Skeletal muscle tissue (tissue), 4 donors: ENCODE results near the gene OR4D1. TPM values are rescaled to one million over a fixed set of nuclear protein-coding genes. Genes with fewer than 3 reads are reported as not detected.
"Not testable (repeated sequence)": the region's sequence is repeated elsewhere in the genome, so short reads cannot be mapped to it uniquely, and the experiment has no call there.

Experiments used
- H3K27ac ChIP-seq: one replicate; pipeline ENCODE4 v1.7.0; 2013; ENCODE audit warnings: mild to moderate bottlenecking, low read depth, low read length, inconsistent platforms
- H3K27me3 ChIP-seq, 3 donors: one replicate each; pipeline ENCODE4 v1.7.0; 2013; ENCODE audit warnings: low read length in 3 of 3; ENCODE audit not compliant: control insufficient read depth in 3 of 3, insufficient read depth in 3 of 3
- H3K36me3 ChIP-seq, 3 donors: one replicate each; pipeline ENCODE4 v1.7.0; 2013; ENCODE audit warnings: low read length in 3 of 3; ENCODE audit not compliant: control insufficient read depth in 3 of 3, insufficient read depth in 3 of 3
- H3K4me1 ChIP-seq, 3 donors: one replicate each; pipeline ENCODE4 v1.7.0; 2013; ENCODE audit warnings: low read length in 3 of 3, mild to moderate bottlenecking in 3 of 3; ENCODE audit not compliant: control insufficient read depth in 3 of 3, insufficient read depth in 3 of 3
- H3K4me3 ChIP-seq, 3 donors: one replicate each; pipeline ENCODE4 v1.7.0; 2013; ENCODE audit warnings: low read length in 3 of 3
- H3K9ac ChIP-seq, 3 donors: one replicate each; pipeline ENCODE4 v1.7.0; 2013; ENCODE audit warnings: low read length in 3 of 3, mild to moderate bottlenecking in 3 of 3, moderate library complexity in 2 of 3, low read depth in 1 of 3
- H3K9me3 ChIP-seq, 3 donors: one replicate each; pipeline ENCODE4 v1.7.0; 2013; ENCODE audit warnings: low read length in 3 of 3; ENCODE audit not compliant: control insufficient read depth in 3 of 3
- total RNA-seq: library from RNA; depleted of rRNA; stranded (reverse); fragments of >200 nt; gene quantifications from one replicate; pipeline ENCODE4 v1.2.3, GENCODE V29; 2014
- donor health status: Osteomylitis.

The OR4D1 gene
- not detected for total RNA-seq

GRCh38 chr17:58147930-58148434 lies at the start of gene OR4D1:
Gene OR4D1 (plus strand): TSS chr17:58148384. CDS start chr17:58155154, 6,770 bp downstream.
- Histone ChIP-seq H3K4me3 (no peak within 1 kb of the TSS), H3K27ac (no peak within 1 kb of the TSS), H3K27me3 (peaks cover 4 to 10% (median 9%) of the 10 kb centered on the region in 3 donors), H3K9me3 (peaks cover 0 to 7% (median 0%) of the 10 kb centered on the region in 3 donors), H3K36me3 (no peaks in the 10 kb centered on the region), H3K4me1 (no peaks in the 10 kb centered on the region), H3K9ac (no peak within 1 kb of the TSS)

GRCh38 chr17:58100506-58100905 lies 47.7 kb upstream of the OR4D1 start:
- H3K27me3 ChIP-seq = no peaks in the 10 kb centered on the region
- no peak overlapping the region for H3K9ac ChIP-seq
- no peaks in the 10 kb centered on the region for H3K4me1 ChIP-seq
- no peaks in the 10 kb centered on the region for H3K9me3 ChIP-seq
- no peaks in the 10 kb centered on the region for H3K36me3 ChIP-seq
- H3K27ac ChIP-seq = no peak overlapping the region
- H3K4me3 ChIP-seq = no peak overlapping the region

GRCh38 chr17:58101898-58102297 lies 46.3 kb upstream of the OR4D1 start:
- H3K36me3 ChIP-seq, H3K9me3 ChIP-seq, H3K27ac ChIP-seq, H3K4me1 ChIP-seq, H3K4me3 ChIP-seq, H3K27me3 ChIP-seq, H3K9ac ChIP-seq: not testable (repeated sequence)

- Histone ChIP-seq H3K4me1 (no peaks in the 10 kb centered on the region), H3K4me3 (no peak overlapping the region)
Measured at GRCh38 chr17:58105093-58105492, 43.1 kb upstream of the OR4D1 start.

GRCh38 chr17:58107306-58107705 lies 40.9 kb upstream of the OR4D1 start:
- Histone ChIP-seq H3K36me3 (no peaks in the 10 kb centered on the region), H3K9ac (no peak overlapping the region), H3K4me1 (no peaks in the 10 kb centered on the region), H3K27ac (no peak overlapping the region), H3K9me3 (no peaks in the 10 kb centered on the region), H3K27me3 (no peaks in the 10 kb centered on the region), H3K4me3 (no peak overlapping the region)

More at GRCh38 chr17:58105093-58105492, 43.1 kb upstream of the OR4D1 start:
- H3K9ac ChIP-seq = no peak overlapping the region
- H3K36me3 ChIP-seq = no peaks in the 10 kb centered on the region
- no peaks in the 10 kb centered on the region for H3K9me3 ChIP-seq
- H3K27me3 ChIP-seq = no peaks in the 10 kb centered on the region
- H3K27ac ChIP-seq = no peak overlapping the region

GRCh38 chr17:58109197-58109596 lies 39.0 kb upstream of the OR4D1 start:
- H3K9ac ChIP-seq = no peak overlapping the region
- H3K4me3 ChIP-seq = no peak overlapping the region
- H3K27me3 ChIP-seq = no peaks in the 10 kb centered on the region
- H3K27ac ChIP-seq = no peak overlapping the region
- H3K9me3 ChIP-seq = no peaks in the 10 kb centered on the region
- no peaks in the 10 kb centered on the region for H3K36me3 ChIP-seq
- peaks cover 0 to 5% (median 4%) of the 10 kb centered on the region in 3 donors for H3K4me1 ChIP-seq

- Histone ChIP-seq H3K9me3 (no peaks in the 10 kb centered on the region), H3K9ac (no peak overlapping the region), H3K4me1 (peaks cover 0 to 5% (median 4%) of the 10 kb centered on the region in 3 donors), H3K4me3 (no peak overlapping the region), H3K36me3 (no peaks in the 10 kb centered on the region), H3K27me3 (no peaks in the 10 kb centered on the region), H3K27ac (no peak overlapping the region)
Measured at GRCh38 chr17:58110012-58110411, 38.2 kb upstream of the OR4D1 start.

GRCh38 chr17:58111676-58112075 lies 36.5 kb upstream of the OR4D1 start:
- H3K4me3 ChIP-seq = no peak overlapping the region
- no peak overlapping the region for H3K27ac ChIP-seq
- no peak overlapping the region for H3K9ac ChIP-seq
- H3K9me3 ChIP-seq = no peaks in the 10 kb centered on the region
- H3K36me3 ChIP-seq = no peaks in the 10 kb centered on the region
- peaks cover 5 to 7% (median 6%) of the 10 kb centered on the region in 3 donors for H3K27me3 ChIP-seq
- peaks cover 0 to 5% (median 4%) of the 10 kb centered on the region in 3 donors for H3K4me1 ChIP-seq

- Histone ChIP-seq H3K27me3 (peaks cover 5 to 10% (median 7%) of the 10 kb centered on the region in 3 donors), H3K9ac (no peak overlapping the region), H3K36me3 (no peaks in the 10 kb centered on the region), H3K9me3 (no peaks in the 10 kb centered on the region), H3K4me3 (peak overlapping the region in 1 of 3 donors; percentile 1), H3K27ac (no peak overlapping the region), H3K4me1 (peaks cover 0 to 5% (median 4%) of the 10 kb centered on the region in 3 donors)
Measured at GRCh38 chr17:58112970-58113631, 35.1 kb upstream of the OR4D1 start.

- Histone ChIP-seq H3K36me3 (no peaks in the 10 kb centered on the region), H3K9me3 (no peaks in the 10 kb centered on the region), H3K9ac (no peak overlapping the region), H3K27me3 (peaks cover 5 to 10% (median 7%) of the 10 kb centered on the region in 3 donors), H3K4me1 (peaks cover 0 to 5% (median 4%) of the 10 kb centered on the region in 3 donors), H3K4me3 (no peak overlapping the region), H3K27ac (no peak overlapping the region)
Measured at GRCh38 chr17:58113947-58114346, 34.2 kb upstream of the OR4D1 start.
